GM18873 (cell line): Measurements from ENCODE around the gene KIF13A.
"Not testable (repeated sequence)": the region's sequence is repeated elsewhere in the genome, so short reads cannot be mapped to it uniquely, and the experiment has no call there.

Experiments
- ATAC-seq: cut with Tn5 transposase; IDR thresholded peaks from one replicate; pipeline ENCODE4 v1.9.1; 2021; ENCODE audit warnings: mild to moderate bottlenecking, moderate library complexity, moderate number of reproducible peaks; ENCODE audit not compliant: unreplicated experiment, low FRiP score

The KIF13A gene

DNA sequence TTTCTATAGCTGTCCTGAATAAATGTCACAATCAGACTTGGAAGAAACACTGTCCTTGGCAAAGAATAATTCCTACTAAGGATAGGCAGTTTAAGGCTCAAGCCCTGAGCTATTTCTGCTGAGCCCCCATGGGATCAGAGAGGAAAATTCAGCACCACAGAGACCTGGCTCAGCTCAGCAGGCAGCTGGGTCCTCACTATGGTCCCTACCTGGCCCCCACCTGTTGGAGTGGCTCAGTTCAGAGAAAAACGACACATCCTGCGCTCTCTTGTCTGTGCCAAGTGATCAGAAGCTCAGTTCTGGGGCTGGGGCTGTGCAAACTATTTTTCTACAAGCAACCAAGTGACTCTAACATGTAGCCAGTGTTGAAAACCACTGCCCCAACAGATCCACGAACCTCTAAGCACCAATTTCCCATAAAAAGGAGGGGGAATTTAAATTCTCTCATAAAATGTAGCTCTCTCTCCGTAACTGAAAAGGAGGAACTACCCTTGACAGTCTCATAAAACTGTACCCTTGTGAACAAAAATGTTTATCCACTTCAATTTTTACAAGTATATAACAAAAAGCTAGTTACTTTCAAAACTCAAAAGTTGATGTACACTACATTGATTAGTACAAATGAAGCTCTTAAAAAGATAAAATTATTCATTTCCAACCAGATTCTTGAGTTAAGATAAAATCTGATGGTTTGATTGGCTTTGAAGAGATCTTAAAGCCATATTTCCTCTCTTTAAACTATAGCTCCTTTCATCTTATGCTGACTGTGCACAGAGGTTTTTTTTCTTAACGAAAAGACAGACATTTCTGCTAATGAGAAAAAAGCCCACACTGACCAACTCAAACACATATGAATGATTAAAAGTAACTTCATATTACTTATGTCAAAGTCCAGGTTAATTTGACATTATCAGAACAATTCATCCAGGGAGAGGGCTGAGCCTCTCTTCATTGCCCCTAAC is 52.0 kb downstream of the KIF13A start:
- ATAC-seq: no peak

DNA sequence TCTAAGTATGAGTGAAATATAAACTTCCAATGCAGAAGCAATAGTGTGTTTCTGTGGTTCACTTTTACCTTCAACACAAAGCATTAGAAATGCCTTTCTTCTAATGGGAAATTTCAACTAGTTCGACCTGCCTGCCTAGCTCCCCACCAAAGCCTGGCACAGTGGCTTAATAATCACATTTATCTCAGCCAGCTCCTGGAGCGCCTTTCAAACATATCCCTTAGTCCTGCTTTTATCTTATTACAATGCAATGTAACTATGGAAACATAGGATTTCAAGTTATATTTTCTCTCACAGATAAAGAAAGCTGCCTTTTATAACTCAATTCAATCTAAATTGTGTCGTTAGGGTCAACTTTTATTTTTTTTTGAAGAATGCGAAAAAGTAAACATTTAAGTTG is 53.7 kb downstream of the KIF13A start:
- ATAC-seq: no peak

DNA sequence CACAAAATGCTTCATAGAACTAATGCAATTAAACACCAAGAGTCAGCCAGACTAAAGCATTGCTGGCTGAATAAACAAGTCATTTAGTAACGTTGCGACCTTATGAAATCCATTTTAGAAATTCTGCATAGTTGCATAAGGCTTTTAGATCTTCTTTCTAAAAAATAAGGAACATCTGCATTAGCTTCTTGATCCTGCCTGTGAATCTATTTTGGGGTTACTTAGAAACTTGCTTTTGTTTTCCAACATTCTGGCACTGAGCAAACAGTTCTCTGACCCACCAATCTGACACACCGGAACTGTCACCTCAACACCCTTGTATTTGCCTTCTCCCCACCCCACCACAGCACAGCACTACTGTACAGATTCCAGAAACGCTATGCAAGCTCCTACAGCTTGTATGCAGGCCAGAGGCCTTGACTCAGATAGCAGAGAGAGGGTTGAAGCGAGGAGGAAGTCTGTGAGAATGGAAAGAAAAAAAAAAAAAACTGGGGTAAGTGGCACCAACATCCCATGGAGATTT is 55.0 kb downstream of the KIF13A start:
- no peak for ATAC-seq

DNA sequence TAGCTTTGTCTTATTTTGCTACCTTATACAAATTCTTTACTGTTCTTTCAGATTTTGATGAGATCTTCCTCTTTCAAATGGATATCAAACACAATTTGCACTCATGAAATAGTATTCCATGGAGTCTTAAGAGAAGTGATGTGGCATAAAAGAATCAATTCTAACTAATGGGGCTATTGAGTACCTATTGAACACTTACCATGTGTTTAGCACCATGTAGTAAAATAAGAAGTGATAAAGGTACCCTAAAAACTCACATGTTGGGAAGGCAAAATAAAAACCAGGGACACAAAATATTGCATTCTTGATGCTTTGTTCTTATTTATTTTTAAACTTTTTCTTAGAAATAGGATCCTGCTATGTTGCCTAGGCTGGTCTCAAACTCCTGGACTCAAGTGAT is 56.2 kb downstream of the KIF13A start:
- no peak for ATAC-seq

DNA sequence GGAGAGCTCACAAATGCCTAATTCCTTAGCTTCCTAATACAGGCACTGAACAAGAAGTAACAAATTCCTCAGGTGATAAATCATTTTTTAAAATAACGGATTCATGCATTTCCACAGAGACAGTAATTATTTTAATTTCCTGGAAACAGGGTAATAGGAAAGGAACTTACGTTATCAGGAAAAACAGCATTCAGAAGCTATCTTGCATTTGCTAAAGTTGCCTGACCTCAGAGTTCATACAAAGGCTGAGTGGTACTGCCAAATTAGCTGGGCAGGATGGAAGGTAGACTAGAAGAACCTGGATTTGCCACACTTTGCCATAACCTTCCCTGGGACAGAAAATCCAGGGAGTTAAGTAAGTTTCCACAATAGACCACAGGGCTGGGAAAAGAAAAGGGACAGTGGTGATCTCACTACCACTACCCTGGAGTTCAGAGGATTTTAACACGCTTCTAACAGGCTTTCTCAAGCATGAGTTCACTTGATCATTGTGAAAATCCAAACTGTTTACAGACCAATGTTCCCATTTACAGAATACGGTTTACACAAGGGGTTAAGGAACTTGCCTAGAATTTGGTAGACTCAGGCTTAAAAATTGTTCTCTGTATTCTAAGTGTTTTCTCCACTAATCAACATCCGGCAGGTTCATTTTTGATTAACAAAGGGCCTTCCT is 57.0 kb downstream of the KIF13A start:
- no peak for ATAC-seq

DNA sequence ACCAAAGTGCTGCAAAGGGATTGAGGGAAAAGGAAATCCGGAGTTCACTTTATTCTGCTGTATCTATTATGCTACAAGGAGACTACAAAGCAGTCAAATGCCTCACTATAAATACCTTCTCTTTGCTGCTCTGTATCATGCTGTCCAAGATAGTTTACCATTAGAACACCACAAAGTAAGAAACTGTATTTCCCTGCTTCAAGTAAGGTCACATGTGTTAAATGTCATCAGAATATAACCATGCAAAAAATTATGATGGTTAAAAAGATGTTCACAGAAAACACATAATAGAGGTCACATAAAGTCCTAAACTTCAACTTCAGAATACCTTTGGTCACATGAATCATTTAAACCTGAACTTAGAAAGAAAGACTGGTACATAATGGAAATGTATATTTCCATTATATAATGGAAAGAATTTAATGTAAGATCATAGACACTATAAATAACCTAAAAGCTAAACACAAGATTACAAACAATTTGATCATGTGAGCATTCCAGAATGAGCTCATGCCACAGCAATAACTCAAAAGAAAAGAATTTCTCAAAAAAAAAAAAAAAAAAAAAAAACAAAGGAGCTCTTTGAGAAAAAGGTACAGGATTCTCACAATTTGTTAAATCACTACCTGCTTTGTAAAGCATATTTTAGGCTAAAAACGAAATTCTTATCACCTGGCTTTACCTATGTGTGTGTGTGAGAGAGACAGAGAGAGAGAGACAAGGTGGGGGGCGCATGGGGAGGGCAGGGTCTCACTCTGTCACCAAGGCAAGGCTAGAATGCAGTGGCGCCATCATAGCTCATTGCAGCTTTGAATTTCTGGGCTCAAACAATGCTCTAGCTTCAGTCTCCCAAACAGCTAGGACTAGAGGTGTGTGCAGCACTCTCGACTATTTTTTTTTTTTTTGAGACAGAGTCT is 58.7 kb downstream of the KIF13A start:
- ATAC-seq: no peak

DNA sequence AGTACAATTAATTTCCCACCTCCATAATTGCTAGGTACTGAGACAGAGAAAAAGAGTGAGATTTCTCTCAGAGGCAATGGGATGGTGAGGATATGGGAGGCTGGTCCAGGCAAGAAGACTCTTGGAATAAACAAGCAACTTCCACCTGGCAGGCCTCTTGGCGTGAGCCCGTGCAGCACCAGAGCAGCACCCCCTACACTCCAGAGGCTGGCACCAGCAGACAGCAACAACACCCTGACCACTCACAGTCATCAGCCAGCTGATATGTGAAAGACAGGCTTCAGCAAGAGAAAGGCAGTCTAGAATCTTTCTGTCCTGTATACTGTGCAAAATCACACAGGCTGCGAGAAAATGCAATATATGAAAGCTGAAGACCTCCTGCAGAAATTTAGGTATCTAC is 59.7 kb downstream of the KIF13A start:
- no peak for ATAC-seq

DNA sequence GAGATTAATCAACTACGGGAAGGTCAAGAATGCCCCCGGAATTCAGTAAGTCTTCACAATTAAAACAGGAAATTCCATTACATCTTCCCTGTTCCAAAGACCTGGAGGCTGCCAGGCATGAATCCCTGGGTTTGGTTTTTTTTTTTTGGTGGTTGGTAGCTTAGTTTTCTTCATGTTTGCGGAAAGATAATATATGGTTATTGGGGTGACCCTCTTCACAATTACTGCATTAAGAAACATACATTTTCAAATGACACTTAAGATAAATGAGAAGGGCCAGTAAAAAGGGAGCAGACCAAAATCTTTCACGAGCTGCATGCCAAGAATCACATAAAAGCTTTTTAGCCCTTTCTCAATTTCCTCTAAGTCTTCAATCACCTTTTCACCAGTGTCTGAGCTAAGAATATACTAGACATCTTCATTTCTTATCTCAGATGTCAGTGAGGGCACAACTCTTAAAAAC is 64.0 kb downstream of the KIF13A start:
- no peak for ATAC-seq

DNA sequence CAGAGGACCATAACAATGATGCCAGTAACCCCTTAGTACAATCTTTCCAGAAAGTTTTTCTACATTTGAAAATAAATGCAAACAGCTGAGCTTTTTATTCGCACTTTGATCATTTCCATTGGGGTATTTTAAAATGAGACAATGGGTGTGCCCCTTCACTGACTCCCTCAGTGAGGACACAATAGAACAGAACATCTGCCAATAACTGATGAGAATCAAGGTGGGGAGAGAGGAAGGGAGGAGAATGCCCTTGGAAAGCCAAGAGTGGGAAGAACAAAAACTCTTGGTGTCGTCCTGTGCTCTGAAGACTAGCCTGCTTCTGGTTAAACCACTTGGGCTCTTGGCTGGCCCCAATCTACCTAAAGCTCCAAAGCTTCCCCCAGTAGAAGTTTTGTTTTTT is 66.0 kb downstream of the KIF13A start:
- ATAC-seq: no peak

DNA sequence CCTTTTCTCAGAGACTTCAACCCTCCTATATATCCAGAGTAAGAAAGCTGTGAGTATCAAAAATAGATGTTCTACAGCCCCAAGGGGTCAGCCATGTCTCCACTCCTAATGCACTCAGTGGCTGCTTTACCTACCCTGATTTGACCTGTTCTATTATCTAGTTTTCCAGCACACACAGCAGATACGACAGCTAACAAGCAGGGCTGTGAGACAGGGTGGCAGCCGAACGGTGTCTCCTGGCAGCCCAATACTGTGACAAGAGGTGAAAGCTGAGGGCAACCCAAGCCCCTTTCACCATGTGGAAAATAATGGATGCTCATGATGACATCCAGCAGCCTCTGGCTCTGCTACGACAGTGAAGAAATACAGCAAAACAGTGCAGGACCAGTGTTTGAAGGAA is 67.9 kb downstream of the KIF13A start:
- ATAC-seq: no peak

DNA sequence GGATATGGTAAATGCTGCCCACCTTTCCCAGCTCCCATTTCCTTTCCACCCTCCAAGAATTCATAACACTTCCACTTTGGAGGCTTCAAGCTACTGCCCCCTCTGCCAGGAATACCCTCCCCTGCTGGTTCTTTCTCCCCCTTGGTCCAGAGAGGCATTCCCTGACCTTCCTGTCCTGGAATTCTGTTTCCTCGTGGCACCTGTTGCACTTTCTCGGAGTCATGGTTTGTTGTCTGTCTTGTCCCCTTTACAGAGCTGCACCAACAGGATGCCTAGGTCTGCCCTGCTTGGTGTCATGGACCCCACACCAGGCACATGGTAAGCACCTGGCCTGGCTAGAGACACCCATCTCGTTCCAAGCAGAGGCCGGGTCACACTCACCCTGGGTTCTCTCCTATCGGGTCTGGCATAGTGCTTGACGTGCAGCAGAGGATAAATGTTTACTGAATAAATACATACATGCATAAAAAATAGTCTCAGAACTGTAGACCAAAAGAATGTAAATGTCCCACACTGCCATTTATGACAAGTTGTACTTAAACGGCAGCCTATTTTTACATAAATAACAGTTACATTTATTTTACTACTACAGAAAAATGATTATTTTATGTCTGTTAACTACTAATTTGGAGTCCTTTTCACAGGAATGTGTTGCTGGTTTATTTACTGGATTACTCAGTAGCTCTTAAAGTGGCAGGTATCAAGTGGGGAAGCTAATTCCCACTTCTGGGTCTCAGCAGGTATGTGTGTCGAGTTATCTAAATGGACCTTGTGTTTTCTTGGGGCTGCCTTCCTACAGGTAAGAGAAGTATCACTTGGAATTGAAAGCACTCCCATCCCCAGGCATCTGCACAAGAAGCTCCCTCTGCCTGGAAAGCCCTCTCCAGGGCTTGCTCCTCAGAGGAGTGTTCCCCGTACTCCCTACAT is 69.3 kb downstream of the KIF13A start:
- ATAC-seq: no peak

DNA sequence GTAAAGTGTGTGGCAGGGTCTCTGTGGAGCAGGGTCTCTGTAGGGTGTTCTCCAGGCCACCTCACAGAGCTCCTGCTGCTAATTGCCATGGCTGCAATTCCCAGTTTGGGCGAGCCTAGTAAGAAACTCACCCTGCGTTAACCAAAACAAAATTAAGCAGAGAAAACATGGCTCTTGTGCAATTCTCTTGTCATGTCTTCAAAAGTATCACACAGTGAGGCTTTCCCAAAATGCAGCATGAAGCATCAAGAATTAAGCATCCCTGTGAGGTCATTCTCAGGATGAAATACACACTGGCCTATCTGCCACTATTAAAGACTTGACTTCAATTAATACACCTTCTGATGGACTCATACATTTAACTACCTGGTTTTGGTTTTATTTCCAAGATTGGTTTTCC is 72.8 kb downstream of the KIF13A start:
- ATAC-seq: no peak

DNA sequence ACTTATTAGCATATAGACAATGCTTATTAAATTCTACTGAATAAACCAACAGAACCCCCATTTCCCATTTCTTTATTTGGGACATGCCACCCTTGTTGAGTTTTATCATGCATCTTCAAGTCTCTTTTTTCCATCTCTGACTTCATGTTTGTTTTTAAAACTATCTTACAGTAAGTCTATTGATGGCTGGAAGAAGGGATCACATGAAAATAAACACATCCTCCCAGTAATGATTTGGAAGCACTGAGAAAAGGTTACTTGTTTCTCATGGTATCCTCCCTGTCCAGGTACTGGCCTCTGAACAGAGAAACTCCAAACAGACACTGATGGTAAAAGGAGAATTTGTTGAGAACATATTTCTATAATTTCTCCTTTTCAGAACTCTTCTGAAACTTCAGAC is 74.9 kb downstream of the KIF13A start:
- no peak for ATAC-seq

DNA sequence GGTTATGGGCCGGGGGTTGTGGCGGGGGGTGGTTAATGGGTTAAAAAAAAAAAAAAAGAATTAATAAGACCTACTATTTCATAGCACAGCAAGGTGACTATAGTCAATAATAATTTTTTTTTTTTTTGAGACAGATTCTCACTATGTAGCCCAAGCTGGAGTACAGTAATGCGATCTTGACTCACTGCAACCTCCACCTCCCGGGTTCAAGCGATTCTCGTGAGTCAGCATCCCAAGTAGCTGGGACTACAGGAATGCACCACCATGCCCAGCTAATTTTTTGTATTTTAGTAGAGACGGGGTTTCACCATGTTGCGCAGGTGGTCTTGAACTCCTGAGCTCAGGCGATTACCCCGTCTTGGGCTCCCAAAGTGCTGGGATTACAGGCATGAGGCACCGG is 75.8 kb downstream of the KIF13A start:
- not testable (repeated sequence) for ATAC-seq

DNA sequence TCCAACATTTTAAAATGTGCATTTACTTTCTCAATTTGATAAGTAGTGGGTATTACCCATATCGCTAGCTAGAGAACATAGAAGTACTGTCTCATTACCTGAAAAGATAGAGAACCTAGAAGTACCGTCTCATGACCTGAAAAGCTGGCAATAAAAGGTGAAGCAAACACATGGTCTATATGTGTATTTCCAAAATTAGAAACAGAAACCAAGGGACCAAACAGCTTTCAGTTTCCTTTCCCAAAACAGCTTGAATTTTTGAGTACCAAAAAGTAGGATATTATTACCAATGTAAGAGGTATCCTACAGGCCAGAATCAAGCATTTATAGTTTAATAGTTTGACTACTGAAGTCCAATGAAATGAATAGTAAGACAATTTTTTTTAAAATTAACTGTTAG is 77.2 kb downstream of the KIF13A start:
- no peak for ATAC-seq

DNA sequence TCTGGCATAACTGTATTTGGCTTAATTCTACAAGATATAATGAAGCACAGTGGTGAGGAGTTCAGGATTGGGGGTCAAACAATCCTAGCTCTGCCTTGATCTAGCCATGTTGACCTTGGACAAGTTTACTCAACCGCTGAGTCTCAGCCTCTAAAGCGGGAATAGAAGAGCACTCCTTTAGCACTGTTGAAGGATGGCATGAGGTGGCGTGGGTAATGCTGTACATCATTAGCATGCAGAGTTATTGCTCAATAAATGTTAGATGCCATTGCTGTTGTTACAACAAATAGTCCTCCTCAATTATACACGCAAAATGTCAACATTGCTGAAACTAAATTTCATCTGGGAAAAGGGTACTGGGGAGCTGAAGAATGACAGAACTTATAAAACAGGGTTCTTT is 78.6 kb downstream of the KIF13A start:
- ATAC-seq: no peak

DNA sequence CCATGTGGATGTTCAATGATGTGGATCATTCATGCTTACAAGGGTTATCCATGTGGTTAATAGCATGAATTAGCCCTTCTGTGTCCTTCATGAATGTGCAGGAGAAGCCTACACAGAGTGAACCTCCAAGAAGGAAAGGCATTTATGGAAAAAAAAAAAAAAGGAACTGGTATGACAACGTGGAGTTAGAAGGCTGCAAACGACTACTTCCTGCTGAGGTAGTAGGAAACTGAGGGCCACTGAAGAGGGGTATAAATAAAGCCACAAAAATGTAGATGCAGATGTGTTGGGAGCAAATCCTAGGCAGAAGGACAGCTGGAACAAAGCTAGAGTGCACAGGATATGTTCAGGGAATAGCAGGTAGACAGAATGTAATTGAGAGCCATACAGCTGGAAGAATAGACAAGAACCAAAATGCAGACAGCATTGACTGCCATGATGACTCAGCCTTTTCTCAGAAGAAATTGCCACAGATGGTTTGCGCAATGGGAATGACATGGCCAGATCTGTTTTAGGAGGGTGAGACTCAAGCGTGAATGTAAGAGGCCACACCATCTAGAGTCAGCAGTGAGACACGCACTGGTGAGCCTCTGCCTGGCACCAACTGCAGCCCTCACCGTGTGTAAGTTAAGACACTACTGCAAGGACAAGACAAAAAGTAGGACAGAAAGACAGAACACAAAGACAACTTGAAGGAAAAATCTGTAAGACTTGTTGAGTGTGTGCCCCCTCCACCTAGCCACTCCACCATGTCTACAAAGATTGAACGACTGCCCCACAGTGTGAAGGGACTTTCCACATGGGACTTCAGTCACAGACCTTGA is 79.8 kb downstream of the KIF13A start:
- no peak for ATAC-seq
